Stomach (tissue), 4 donors: ENCODE results near the gene KCNN3.

Experiments
- POLR2A ChIP-seq, 4 donors: fragments of 450-650 bp; IDR thresholded peaks; one replicate each; pipeline ENCODE4 v1.6.1; 2016; ENCODE audit warnings: antibody characterized with exemption in 4 of 4, control low read depth in 2 of 4, mild to moderate bottlenecking in 1 of 4, moderate library complexity in 1 of 4
- POLR2AphosphoS5 ChIP-seq, 3 donors: sonication (generic); formaldehyde crosslinking; IDR thresholded peaks; one replicate each; pipeline ENCODE4 v1.6.1; 2016; ENCODE audit warnings: antibody characterized with exemption in 3 of 3

GRCh38 chr1:154745750-154746425 is 124.2 kb downstream of the KCNN3 start:
- TF ChIP-seq POLR2AphosphoS5 (IDR thresholded peaks at IDR 0.05) (no peak), POLR2A (IDR thresholded peaks at IDR 0.05) (no peak)
